ENCODE data around the gene ESRRA. TPM values are rescaled to one million over a fixed set of nuclear protein-coding genes. Genes with fewer than 3 reads are reported as not detected.
A peak's percentile ranks its signal among the peaks of the same experiment; 100 is the strongest.

Gene ESRRA
- total RNA-seq, 2 experiments from 2014 or later = 32.8 to 35.6 TPM

DNA sequence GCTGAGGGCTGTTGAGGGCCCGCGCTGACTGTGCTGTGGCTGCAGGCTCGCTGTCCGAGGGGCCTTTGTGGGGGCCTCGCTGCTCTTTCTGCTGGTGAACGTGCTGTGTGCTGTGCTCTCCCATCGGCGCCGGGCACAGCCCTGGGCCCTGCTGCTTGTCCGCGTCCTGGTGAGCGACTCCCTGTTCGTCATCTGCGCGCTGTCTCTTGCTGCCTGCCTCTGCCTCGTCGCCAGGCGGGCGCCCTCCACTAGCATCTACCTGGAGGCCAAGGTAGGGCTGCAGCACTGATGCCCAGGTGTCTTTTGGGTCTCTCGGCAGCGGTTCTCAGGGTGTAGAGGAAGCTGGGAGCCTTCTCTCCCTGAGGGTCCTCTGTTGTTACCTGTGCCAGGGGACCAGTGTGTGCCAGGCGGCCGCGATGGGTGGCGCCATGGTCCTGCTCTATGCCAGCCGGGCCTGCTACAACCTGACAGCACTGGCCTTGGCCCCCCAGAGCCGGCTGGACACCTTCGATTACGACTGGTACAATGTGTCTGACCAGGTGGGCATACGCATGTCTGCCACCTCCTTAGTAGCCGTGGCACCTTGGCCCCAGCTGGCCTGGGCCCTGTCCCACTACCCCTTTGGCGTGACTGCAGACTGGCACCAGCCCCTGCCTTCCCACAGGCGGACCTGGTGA lies 17.5 kb upstream of the ESRRA start:
- H3K27ac Mint-ChIP-seq = no peak overlapping the region
- peaks cover 21% of the 10 kb centered on the region for H3K4me1 Mint-ChIP-seq (ENCODE audit: low read depth)
- H3K9me3 Mint-ChIP-seq = no peaks in the 10 kb centered on the region
- peaks cover 13% of the 10 kb centered on the region for H3K27me3 Mint-ChIP-seq
- intact Hi-C loops (cut with micrococcal nuclease) = no loop called here
- H3K36me3 Mint-ChIP-seq = no peaks in the 10 kb centered on the region
- ChIA-PET POLR2A (no interaction called here), CTCF (interaction anchor here (7.9 kb wide), 1 partner anchor 15 kb away, joined by 74 read pairs; the partner anchor contains the start of genes CATSPERZ and ESRRA)
- DNase-seq = no peak
- no peak overlapping the region for H3K4me3 Mint-ChIP-seq

DNA sequence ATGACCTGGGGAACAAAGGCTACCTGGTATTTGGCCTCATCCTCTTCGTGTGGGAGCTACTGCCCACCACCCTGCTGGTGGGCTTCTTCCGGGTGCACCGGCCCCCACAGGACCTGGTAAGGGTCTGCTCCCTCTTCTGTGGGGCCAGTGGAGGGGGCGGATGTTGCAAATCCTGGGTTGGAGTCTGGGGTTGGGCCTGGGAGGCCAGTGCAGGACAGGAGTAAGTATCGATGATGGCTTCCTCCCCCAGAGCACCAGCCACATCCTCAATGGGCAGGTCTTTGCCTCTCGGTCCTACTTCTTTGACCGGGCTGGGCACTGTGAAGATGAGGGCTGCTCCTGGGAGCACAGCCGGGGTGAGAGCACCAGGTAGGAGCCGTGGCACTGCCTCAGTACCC lies 17.0 kb upstream of the ESRRA start:
- ChIA-PET POLR2A (no interaction called here), CTCF (interaction anchor here (7.9 kb wide), 1 partner anchor 15 kb away, joined by 74 read pairs; the partner anchor contains the start of genes CATSPERZ and ESRRA)
- H3K36me3 Mint-ChIP-seq = no peaks in the 10 kb centered on the region
- intact Hi-C loops (cut with micrococcal nuclease) = no loop called here
- peaks cover 17% of the 10 kb centered on the region for H3K27me3 Mint-ChIP-seq
- no peak overlapping the region for H3K27ac Mint-ChIP-seq
- DNase-seq = no peak
- peaks cover 17% of the 10 kb centered on the region for H3K4me1 Mint-ChIP-seq (ENCODE audit: low read depth)
- H3K9me3 Mint-ChIP-seq = no peaks in the 10 kb centered on the region
- H3K4me3 Mint-ChIP-seq = no peak overlapping the region

DNA sequence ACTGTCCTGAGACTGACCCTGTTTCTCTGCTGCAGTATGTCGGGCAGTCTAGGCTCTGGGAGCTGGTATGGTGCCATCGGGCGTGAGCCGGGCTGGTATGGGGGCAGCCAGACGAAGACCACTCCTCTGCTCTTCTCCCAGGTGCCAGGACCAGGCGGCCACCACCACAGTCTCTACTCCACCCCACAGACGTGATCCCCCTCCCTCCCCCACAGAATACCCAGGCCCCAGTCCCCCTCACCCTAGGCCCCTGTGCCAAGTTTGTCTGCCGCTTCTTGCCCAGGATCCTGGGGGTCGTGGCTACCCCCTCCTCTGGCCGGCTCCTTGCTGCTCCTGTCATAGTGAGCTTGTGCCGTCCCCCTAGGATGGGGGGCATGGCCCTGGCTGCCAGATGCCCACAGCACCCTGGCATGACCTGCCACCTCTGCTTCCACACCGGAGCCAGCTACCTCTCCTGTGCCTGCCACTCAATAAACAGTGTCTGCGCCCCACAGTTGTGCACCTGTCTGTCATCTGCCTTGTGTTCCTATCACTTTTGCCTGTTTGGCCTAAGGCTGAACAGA lies 16.2 kb upstream of the ESRRA start:
- no peak for DNase-seq
- H3K27me3 Mint-ChIP-seq = peaks cover 23% of the 10 kb centered on the region
- H3K9me3 Mint-ChIP-seq = no peaks in the 10 kb centered on the region
- no peak overlapping the region for H3K4me3 Mint-ChIP-seq
- no peak overlapping the region for H3K27ac Mint-ChIP-seq
- H3K36me3 Mint-ChIP-seq = no peaks in the 10 kb centered on the region
- peaks cover 16% of the 10 kb centered on the region for H3K4me1 Mint-ChIP-seq (ENCODE audit: low read depth)
- POLR2A ChIA-PET = no interaction called here
- intact Hi-C loops (cut with micrococcal nuclease) = no loop called here
- CTCF ChIA-PET = interaction anchor here (7.9 kb wide), 1 partner anchor 14 kb away, joined by 74 read pairs; the partner anchor contains the start of genes CATSPERZ and ESRRA

DNA sequence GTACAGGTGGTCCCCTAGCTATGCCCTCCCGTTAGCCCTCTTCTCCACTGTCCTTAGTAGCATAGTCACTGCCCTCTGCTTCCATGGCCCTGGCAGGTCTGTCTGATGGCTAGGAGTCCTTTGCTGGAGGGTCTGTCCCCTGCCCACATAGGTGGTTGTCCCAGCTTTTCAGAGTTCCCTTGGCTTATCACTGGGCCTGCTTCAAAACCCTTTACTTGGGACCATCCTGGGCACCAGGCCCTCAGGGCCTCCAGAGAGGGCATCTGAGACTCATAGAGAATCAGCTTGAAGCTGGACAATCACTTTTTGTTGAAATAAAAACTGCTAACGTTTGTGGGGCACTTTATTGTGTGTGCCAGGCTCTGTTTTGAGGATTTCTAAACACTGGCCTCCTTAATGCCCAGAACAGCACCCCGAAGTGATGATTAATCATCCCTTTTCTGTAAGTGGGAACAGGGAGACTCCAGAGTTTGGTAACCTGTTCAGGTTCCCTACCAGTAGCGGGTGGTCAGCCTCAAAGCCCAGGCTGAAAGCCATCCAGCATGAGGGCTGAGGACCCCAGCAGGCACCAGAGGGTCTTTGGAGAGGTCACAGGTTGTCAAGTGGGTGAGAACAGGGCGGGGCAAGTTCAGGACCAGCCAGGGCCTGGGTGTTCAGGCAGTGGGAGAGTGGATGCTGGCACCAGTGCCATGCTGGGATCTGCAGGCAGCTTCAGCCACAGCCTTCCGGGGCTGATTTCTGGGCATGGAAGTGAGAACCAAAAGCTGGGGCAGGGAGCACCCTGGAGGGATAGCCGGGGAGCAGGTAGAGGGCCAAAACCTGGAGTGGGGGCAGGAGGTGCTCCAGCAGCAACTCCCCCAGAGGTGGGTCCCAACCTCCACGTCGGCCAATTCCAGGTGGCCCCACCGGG lies 14.7 kb upstream of the ESRRA start:
- DNase-seq = no peak
- ChIA-PET POLR2A (no interaction called here), CTCF (interaction anchor here (1.3 to 7.9 kb wide), 2 partner anchors 12 to 86 kb away, joined by 3 to 74 read pairs; partner anchors contain the start of genes CATSPERZ and ESRRA)
- Mint-ChIP-seq H3K36me3 (no peaks in the 10 kb centered on the region), H3K27me3 (peaks cover 35% of the 10 kb centered on the region), H3K4me3 (peak overlapping the region; percentile 32), H3K4me1 (ENCODE audit: low read depth) (peaks cover 16% of the 10 kb centered on the region), H3K27ac (no peak overlapping the region), H3K9me3 (no peaks in the 10 kb centered on the region)
- intact Hi-C loops (cut with micrococcal nuclease) = no loop called here

DNA sequence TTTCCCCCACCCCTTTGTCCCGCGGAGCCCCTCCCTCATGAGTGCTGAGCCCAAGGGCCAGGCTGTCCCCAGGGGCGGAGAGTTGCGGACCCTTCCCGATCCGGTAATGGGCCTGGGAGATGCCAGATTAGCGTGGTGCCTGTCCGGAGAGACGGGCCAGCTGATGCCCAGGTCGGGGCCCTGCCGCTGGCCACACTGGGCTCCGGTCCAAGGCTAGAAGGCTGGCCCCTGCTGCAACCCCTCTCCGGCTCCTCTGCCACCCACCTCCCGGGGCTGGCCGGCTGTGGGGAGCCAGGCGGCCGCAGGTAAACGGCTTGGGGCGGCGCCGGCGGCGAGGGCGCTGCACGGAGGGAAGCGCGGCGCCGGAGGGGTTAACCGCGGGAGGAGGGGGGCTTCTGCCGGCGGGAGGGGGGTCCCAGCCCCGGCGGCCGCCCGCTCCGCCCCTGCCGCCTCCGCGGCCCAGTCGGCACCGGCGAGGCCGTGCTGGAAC lies 14.0 kb upstream of the ESRRA start, which contains the start of gene KCNK4:
KCNK4 (plus strand) TSS at position 41 of the 490 bp plus-strand sequence. CDS start 1,717 bp downstream, outside the sequence.
- Mint-ChIP-seq H3K27ac (no peak within 1 kb of the TSS), H3K27me3 (peaks cover 41% of the 10 kb centered on the region), H3K36me3 (no peaks in the 10 kb centered on the region), H3K9me3 (no peaks in the 10 kb centered on the region), H3K4me1 (ENCODE audit: low read depth) (peaks cover 13% of the 10 kb centered on the region), H3K4me3 (peak within 1 kb of the TSS; percentile 32)
- intact Hi-C loops (cut with micrococcal nuclease) = no loop called here
- DNase-seq = no peak
- ChIA-PET POLR2A (no interaction called here), CTCF (interaction anchor here (7.9 kb wide), 1 partner anchor 12 kb away, joined by 74 read pairs; the partner anchor contains the start of genes CATSPERZ and ESRRA)

DNA sequence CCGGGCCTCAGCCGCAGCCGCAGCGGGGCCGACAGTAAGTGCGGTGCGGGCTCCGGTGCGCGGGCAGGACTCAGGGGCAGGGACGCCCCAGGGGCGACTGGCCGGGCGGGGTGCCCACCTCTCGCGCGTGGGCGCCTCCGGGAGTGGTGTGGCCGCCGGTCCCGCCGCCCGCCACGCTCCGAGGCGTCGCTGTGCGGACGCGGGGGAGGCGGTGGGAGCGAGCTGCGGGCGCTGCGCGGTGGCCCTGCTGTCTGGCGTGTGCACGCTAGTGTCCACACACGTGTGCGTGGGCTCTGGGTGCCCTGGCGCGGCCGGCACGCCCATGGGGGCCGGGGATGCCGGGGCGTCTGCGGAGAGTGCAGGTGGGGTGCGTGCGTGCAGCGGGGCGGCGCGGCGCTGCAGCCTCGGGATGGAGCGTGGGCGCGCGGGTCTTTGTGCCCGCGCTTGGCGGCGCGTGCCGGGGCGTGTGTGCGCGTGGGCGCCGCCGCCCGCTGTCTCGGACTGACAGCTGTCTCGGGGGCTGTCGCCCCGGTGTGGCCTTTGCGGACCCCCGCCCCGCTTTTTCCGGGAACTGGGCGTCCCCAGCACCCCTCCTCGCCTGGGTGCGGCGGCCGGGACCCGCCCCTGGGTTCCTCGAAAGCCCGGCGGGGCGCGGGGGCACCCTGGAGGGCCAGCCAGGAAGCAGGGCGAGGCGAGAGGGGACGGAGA lies 13.4 kb upstream of the ESRRA start:
- H3K9me3 Mint-ChIP-seq = no peaks in the 10 kb centered on the region
- H3K27me3 Mint-ChIP-seq = peaks cover 47% of the 10 kb centered on the region
- H3K36me3 Mint-ChIP-seq = no peaks in the 10 kb centered on the region
- intact Hi-C loops (cut with micrococcal nuclease) = no loop called here
- H3K4me3 Mint-ChIP-seq = no peak overlapping the region
- no peak overlapping the region for H3K27ac Mint-ChIP-seq
- no peak for DNase-seq
- POLR2A ChIA-PET = interaction anchor here (1.1 kb wide), 1 partner anchor 485 kb away, joined by 4 read pairs; no protein-coding TSS in a partner anchor
- CTCF ChIA-PET = interaction anchor here (1.4 to 7.9 kb wide), 2 partner anchors 11 to 40 kb away, joined by 3 to 74 read pairs; partner anchors contain the start of genes CATSPERZ and ESRRA
- peaks cover 7% of the 10 kb centered on the region for H3K4me1 Mint-ChIP-seq (ENCODE audit: low read depth)

DNA sequence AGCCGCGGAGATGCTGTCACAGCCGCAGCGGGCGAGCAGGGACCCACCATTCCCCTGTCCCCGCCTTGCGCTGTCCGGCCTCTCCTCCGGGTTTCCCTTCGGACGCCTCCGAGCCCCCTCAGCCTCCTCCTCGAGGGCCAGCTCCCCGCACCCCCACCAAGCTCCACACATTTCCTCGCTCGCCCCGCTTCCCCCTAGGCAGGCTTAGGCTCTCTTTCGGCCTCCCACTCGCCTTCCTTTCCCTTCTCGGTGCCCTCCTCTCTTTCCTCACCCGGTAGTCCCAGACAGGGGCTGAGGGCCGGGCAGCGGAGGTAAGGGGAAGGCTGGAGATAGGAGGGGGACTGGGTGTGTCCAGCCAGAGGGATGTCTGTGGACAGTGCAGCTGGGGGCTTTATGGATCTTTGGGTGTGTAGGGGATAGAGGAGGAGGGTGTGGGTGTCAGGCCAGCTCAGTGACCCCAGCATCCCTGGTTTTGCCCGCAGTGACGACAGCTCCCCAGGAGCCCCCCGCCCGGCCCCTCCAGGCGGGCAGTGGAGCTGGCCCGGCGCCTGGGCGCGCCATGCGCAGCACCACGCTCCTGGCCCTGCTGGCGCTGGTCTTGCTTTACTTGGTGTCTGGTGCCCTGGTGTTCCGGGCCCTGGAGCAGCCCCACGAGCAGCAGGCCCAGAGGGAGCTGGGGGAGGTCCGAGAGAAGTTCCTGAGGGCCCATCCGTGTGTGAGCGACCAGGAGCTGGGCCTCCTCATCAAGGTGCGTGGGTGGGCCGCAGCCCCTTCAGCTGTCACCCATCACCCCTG lies 12.7 kb upstream of the ESRRA start:
- POLR2A ChIA-PET = interaction anchor here (0.8 to 1.1 kb wide), 2 partner anchors 12 to 485 kb away, joined by 4 to 5 read pairs; partner anchors contain the start of gene ESRRA
- no peak for DNase-seq

DNA sequence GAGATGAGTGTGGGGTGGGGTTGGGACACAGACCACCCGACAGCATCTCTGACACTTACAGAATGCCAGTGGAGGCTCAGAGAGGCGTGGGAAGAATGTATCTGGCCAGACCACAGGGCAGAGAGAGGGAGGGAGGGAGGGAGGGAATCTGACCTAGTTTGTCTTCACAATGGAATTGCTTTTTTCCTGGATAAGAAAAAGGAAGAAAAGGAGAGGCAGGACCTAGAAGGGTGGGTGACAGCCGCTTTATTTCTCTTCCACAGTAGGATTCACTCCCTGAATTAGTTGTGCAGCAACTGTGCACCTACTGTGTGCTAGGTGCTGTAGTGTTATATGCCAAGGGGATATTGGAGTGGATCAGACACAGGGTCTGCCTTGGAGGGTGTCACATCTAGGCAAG lies 10.6 kb upstream of the ESRRA start:
- Mint-ChIP-seq H3K36me3 (no peaks in the 10 kb centered on the region), H3K27me3 (peaks cover 73% of the 10 kb centered on the region), H3K9me3 (no peaks in the 10 kb centered on the region), H3K4me1 (ENCODE audit: low read depth) (peaks cover 14% of the 10 kb centered on the region), H3K4me3 (no peak overlapping the region), H3K27ac (no peak overlapping the region)
- ChIA-PET POLR2A (no interaction called here), CTCF (interaction anchor here (0.9 to 7.9 kb wide), 2 partner anchors 8 to 23 kb away, joined by 3 to 74 read pairs; partner anchors contain the start of genes CATSPERZ and ESRRA)
- intact Hi-C loops (cut with micrococcal nuclease) = no loop called here
- no peak for DNase-seq

More for the DNA sequence above, 12.7 kb upstream of the ESRRA start:
- Mint-ChIP-seq H3K4me1 (ENCODE audit: low read depth) (peaks cover 10% of the 10 kb centered on the region), H3K27ac (no peak overlapping the region), H3K27me3 (peaks cover 54% of the 10 kb centered on the region), H3K4me3 (no peak overlapping the region), H3K36me3 (no peaks in the 10 kb centered on the region), H3K9me3 (no peaks in the 10 kb centered on the region)
- intact Hi-C loops (cut with micrococcal nuclease) = no loop called here
- CTCF ChIA-PET = interaction anchor here (1.4 to 7.9 kb wide), 2 partner anchors 10 to 39 kb away, joined by 3 to 74 read pairs; partner anchors contain the start of genes CATSPERZ and ESRRA

DNA sequence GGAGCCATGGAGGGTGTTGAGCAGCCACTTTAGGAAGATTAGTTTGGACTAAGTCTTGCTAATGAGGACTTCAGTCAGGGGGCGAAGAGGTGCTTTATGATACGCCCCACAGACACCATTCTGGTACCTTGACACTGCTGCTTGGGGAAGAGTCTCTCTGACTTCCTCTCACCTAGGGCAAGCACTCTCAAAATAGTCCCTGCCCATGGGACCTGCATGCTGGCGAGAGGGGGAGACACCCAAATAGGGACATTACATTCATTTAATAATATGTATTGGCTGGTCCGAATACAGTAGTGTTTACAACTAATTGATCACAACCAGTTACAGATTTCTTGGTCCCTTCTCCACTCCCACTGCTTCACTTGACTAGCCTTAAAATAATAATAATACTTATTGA lies 9.6 kb upstream of the ESRRA start:
- H3K27me3 Mint-ChIP-seq = peaks cover 76% of the 10 kb centered on the region
- POLR2A ChIA-PET = no interaction called here

DNA sequence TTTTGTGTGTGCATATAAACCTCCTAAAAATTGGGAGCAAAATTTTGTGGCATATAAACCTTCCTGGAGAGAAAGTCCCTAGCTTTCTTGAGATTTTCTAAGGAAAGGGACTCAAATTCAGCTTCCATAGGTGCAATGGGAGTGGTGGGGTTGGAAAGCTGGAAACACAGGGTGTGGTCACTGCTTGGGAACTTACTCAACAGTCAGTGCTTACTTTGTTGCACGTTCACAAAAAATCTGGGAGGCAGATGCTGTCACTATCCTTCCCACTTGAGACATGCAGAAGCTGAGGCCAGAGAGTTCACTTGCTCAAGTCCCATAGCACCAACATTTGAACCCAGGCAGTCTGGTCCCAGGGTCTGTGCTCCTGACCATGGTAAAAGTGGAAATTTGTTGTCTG lies 9.1 kb upstream of the ESRRA start:
- POLR2A ChIA-PET = no interaction called here
- Mint-ChIP-seq H3K27ac (no peak overlapping the region), H3K9me3 (no peaks in the 10 kb centered on the region), H3K4me3 (no peak overlapping the region), H3K27me3 (peaks cover 74% of the 10 kb centered on the region), H3K4me1 (ENCODE audit: low read depth) (peaks cover 22% of the 10 kb centered on the region), H3K36me3 (no peaks in the 10 kb centered on the region)
- CTCF ChIA-PET = no interaction called here
- DNase-seq = no peak
- intact Hi-C loops (cut with micrococcal nuclease) = no loop called here

More for the DNA sequence above, 9.6 kb upstream of the ESRRA start:
- intact Hi-C loops (cut with micrococcal nuclease) = no loop called here
- Mint-ChIP-seq H3K36me3 (no peaks in the 10 kb centered on the region), H3K4me3 (no peak overlapping the region), H3K4me1 (ENCODE audit: low read depth) (peaks cover 20% of the 10 kb centered on the region), H3K27ac (no peak overlapping the region), H3K9me3 (no peaks in the 10 kb centered on the region)
- no peak for DNase-seq
- CTCF ChIA-PET = interaction anchor here (0.9 to 7.9 kb wide), 2 partner anchors 7 to 24 kb away, joined by 3 to 74 read pairs; partner anchors contain the start of genes CATSPERZ and ESRRA

Data from activated CD4-positive, alpha-beta memory T cell treated with anti-CD3 and anti-CD28 coated beads for 36 hours (primary cell).